Breast epithelium (tissue), 3 donors: Measurements from ENCODE around the gene SH3D21.

ENCODE experiments used
- CTCF ChIP-seq, 3 donors: fragments of 450-650 bp; IDR thresholded peaks; one replicate each; pipeline ENCODE4 v1.5.1; 2016 to 2017; ENCODE audit warnings: antibody characterized with exemption in 3 of 3, mild to moderate bottlenecking in 3 of 3, moderate library complexity in 3 of 3
- POLR2AphosphoS5 ChIP-seq, 3 donors: sonication (generic); formaldehyde crosslinking; IDR thresholded peaks; one replicate each; pipeline ENCODE4 v1.6.1; 2017; ENCODE audit warnings: antibody characterized with exemption in 3 of 3

GRCh38 chr1:36301220-36301619 lies 4.9 kb upstream of the SH3D21 start:
- no peak for TF ChIP-seq CTCF (IDR thresholded peaks at IDR 0.05)
- TF ChIP-seq POLR2AphosphoS5 (IDR thresholded peaks at IDR 0.05): no peak
